COR-L47 (cell line): ENCODE data around the gene EPOP.

Experiments used
- DNase-seq: peaks from one replicate; lab custom pipeline; 2025; lab: John Stamatoyannopoulos, UW

The EPOP gene

DNA sequence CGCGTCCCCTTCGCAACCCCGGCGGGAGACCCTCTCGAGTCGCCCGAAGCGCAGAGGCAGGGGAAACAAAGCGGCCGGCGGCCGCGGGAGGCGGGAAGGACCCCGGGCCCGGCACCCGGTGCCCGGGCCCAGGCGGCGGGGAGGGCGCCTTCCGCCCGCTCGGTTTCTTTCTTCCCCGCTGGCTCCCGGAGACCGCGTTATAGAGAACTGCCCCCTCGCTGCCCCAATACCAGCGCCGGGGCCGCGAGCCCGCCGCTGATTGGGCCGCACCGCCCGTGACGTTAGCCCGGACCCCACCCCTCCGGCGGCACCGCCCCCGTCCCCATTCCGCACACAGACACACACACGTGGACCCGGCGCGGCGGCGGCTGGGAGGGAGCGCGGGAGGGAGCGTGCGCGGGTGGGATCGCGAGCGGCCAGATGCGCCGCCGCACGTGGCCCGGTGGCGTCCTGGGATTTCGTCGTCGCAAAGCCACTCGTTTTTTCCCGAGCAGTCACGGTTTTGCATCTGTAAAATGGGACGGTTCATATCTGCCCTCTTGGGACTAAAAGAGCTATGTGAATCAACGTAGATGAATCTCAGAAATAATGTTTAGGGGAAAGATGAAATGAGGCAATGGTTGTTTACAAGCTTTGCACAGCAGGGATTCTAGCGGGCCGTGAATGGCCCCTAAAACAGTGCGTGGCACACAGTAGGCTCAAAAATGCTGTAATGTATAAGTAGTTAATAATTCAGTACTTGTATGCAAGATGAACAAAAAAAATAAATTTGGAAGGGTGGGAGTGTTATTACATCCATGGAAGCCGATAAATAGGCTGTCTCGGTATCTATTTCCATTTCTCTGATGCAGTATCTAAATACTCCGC, at the start of gene EPOP:
EPOP (minus strand) TSS at position 209 of the 867 bp plus-strand sequence. CDS start 462 bp downstream, outside the sequence.
- DNase-seq, result peak; percentile 87

DNA sequence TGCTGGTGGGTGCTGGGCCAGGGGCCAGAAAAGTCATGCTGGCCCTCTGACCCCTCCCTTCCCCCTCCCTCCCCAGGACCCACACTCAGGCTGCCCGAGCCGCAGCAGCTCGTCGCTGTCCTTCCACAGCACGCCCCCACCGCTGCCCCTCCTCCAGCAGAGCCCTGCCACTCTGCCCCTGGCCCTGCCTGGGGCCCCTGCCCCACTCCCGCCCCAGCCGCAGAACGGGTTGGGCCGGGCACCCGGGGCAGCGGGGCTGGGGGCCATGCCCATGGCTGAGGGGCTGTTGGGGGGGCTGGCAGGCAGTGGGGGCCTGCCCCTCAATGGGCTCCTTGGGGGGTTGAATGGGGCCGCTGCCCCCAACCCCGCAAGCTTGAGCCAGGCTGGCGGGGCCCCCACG, 47.0 kb upstream of the EPOP start:
- no peak for DNase-seq

DNA sequence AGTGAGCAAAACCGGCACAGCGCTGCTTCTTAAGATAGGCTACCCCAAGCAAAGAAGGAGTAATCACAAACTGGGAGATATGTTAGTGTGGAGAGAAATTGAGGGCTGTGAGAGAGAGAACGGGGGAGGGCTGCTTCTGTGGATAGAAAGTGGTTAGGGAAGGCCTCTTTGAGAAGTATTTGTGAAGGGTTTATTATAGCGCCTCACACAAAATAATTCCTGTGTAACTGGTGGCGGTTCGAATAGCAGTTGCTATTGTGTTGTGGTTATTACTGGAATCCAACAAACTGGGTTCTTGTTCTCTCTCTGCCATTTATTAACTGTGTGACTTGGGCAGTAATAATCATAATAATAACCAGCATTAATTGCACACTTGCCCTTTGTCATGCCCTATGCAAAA, 46.2 kb upstream of the EPOP start:
- DNase-seq, result no peak

DNA sequence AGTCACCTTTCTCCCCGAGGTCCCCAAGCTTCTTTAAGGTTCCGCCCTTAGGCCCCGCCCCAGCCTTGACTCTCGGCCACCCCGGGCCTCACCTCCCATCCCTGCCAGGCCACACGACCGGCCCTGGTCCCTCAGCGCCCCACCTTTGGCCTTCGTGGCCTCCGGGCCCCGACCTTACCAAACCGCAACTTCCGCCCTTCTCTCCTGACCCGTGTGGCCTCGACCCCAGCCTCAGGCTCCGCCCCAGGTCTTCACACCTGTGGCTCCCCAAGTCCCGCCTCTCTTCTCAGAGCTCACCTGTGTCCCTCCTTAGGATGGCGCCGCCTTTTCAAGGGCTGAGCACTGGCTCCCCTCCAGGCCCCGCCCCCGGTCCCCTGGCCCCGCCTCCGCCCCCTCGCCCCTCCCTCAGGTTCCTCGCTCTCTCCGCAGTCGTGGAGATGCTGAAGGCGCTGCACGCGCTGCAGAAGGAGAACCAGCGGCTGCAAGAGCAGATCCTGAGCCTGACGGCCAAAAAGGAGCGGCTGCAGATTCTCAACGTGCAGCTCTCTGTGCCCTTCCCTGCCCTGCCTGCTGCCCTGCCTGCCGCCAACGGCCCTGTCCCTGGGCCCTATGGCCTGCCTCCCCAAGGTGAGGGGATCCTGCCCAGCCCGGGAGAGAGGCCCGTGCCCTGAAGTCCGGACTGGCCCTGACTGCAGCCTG, 45.3 kb upstream of the EPOP start:
- no peak for DNase-seq

DNA sequence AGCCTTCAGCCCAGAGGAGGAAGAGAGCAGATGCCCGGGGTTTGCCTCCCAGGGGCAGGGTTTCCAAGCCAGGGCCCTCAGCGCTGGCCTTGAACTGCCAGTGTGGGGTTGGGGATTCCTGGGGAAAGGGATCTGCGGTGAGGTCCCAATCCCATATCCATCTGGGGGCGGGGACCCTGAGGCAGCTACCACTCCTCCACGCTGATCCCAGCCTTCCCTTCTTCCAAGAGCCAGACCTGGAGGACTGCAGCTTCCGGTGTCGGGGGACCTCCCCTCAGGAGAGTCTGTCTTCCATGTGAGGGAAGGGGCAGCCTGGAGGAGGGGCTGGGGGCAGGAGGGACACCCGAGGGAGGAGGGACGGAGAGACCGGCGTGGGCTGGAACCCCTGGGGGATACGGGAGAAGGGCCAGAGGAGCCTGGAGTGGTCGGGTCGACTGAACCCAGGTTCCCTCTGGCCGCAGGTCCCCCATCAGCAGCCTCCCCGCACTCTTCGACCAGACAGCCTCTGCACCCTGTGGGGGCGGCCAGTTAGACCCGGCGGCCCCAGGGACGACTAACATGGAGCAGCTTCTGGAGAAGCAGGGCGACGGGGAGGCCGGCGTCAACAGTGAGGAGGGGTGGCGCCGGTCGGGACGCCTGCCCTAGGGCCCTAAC, 44.7 kb upstream of the EPOP start:
- no peak for DNase-seq

DNA sequence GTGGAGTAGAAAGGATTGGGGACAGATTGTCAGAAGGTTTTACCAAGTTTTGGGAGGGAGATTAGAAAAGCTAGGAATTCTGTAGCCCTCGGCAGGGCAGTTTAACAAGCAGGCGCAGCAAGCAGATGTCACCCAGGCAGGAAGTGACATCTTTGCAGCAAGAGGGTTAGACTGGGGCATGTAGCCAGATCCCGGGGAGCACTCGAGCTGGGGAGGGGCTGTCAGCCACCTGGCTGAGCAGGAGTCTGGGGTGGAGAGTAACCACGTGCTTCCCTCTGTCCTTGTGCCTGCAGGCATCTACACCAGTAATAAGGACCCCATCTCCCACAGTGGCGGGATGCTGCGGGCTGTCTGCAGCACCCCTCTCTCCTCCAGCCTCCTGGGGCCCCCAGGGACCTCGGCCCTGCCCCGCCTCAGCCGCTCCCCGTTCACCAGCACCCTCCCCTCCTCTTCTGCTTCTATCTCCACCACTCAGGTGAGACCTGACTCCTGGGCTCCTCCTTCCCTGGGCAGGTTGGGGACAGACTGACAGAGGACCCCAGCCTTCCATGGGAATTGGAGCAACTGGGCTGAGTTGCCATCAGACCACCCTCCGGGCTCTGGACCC, 42.5 kb upstream of the EPOP start:
- DNase-seq, result no peak

DNA sequence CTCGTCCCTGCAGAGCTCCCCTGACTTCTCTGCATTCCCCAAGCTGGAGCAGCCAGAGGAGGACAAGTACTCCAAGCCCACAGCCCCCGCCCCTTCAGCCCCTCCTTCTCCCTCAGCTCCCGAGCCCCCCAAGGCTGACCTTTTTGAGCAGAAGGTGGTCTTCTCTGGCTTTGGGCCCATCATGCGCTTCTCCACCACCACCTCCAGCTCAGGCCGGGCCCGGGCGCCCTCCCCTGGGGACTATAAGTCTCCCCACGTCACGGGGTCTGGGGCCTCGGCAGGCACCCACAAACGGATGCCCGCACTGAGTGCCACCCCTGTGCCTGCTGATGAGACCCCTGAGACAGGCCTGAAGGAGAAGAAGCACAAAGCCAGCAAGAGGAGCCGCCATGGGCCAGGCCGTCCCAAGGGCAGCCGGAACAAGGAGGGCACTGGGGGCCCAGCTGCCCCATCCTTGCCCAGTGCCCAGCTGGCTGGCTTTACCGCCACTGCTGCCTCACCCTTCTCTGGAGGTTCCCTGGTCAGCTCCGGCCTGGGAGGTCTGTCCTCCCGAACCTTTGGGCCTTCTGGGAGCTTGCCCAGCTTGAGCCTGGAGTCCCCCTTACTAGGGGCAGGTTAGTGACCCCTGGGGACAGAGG, 41.7 kb upstream of the EPOP start:
- DNase-seq, result no peak

DNA sequence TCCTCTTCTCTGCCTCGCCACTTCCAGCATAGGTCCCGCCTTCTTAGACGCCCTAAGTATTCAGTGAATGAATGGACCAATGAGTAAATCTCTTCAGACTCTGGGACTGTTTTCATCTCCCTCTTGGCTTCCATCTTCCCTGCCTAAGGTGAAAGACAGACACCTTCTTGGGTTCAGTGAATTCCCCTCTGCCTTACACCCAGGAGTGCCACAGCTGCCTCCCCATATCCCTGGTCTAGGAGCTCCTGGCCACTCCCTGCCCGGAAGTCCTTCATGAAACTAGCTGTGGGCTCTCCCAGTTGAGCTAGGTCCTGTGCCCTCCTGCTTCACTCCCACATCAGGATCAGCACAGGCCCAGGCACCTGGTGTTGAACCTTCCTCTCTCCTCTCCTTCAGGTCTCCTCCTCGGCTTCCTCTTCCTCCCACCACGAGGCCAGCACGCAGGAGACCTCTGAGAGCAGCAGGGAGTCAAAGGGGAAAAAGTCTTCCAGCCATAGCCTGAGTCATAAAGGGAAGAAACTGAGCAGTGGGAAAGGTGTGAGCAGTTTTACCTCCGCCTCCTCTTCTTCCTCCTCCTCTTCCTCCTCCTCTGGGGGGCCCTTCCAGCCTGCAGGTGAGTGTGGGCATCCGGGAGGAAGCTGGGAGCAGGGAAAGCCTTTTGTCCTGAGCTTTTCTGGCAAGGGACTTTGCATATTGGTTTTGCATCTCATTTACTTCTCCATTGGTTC, 40.6 kb upstream of the EPOP start:
- no peak for DNase-seq

DNA sequence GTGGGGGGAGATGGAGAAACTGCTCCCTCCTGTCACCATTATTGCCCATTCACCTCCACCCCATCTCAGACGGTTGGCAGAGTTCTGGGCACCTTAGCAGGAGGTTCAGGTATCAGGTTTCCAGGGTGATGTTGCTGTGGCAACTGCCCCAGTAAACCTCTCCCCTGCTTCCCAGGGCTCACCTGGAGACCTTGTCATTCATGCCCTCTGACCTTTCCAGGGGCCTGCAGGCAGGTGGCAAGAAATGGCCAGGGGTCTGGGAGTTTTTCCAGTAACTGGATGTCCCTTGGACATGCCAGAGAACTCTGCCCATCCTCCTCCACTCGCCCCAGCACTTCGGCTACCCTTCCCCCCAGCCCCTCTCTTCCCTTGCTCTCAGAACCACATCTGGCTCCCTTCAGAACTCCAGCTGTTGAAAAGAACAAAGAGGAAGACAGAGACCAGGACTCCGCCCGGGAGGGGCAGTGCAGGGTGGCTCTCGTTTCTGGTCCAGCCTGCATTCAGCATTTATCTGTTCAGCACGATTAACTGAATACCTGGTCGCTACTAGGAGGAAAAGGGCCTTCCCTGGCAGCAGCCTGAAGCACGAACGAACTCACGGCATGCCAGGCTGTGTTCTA, 38.8 kb upstream of the EPOP start:
- no peak for DNase-seq

DNA sequence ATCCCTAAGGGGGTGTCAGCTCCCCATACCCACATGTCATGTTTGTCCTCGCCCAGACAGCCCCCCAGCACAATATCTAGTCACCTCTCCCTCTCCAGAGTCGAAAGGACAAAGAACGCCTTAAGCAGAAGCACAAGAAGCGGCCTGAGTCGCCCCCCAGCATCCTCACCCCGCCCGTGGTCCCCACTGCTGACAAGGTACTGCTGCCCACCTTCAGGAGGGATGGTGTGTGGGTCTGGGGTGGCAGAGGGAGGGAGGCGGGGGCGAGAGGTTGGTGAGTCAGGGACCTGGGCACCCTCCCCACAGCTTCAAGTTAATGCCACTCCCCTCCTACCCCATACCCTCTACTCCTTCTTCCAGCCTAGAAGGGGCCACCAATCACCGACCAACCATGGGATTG, 37.8 kb upstream of the EPOP start:
- no peak for DNase-seq

DNA sequence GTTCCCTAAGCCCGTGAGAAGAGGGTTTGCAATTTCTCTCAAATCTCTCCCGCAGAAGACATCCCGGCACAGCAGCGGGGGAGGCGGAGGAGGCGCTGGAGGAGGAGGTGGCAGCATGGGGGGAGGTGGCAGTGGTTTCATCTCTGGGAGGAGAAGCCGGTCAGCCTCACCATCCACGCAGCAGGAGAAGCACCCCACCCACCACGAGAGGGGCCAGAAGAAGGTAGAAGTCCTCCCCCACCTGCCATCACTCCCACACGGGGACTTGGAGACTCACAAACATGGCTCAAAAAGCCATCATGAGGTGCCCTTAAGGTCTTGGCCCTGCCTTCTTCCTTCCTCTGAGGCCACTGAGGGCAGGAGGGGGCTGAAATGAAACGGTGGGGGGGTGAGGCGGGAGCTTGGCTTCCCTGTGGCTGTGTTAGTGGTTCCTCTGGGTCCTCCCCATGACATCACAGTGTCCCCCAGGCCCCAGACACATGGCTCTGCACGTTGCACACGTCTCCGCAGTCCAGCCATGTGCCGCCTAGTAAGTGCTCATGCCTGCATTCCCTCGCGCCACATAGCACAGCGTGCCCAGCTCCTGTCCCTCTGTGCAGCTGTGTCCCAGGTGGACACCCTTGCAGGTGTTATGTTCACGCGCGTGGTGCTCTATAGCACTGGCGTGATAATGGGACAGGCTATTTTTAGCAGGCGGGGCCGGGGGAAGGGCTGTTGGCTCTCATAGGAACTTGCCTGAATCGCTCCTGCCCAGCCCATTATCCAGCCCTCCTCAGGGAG, 37.2 kb upstream of the EPOP start:
- no peak for DNase-seq

DNA sequence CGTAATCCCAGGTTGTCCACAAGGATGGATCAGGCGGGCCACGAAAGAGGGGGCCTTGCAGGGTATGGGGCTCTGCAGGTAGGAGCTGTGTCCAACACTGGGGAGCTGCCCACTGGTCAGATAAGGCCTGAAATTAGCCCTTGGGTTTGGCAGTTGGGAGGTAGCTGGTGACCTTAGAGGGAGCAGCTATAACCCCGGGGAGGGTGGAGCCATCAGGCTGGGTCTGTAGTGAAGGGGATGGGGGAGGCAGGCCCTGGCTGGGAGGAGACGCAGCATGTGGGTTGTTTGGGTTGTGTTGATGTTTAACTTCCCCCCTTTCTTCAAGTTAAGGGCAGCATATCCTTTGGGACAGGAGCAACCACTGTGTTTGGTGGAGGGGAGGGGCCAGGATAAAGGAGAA, 36.2 kb upstream of the EPOP start:
- no peak for DNase-seq

DNA sequence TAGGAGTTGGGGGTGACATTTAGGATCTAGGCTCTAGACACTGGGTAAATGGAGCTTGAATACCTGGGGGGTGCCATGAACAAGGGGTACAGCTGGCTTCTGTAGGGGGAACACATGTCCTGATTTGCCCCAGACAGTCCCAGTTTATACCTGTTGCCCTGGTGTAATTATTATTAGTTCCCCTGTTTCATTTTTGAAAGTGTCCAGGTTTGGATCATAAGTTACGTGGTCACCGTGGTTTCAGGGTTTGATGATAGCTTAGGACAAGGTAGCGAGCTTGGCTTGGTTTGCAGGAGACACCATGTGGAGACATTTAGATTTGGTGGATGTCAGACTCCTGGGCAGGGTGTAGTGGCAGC, 35.8 kb upstream of the EPOP start:
- DNase-seq, result no peak

DNA sequence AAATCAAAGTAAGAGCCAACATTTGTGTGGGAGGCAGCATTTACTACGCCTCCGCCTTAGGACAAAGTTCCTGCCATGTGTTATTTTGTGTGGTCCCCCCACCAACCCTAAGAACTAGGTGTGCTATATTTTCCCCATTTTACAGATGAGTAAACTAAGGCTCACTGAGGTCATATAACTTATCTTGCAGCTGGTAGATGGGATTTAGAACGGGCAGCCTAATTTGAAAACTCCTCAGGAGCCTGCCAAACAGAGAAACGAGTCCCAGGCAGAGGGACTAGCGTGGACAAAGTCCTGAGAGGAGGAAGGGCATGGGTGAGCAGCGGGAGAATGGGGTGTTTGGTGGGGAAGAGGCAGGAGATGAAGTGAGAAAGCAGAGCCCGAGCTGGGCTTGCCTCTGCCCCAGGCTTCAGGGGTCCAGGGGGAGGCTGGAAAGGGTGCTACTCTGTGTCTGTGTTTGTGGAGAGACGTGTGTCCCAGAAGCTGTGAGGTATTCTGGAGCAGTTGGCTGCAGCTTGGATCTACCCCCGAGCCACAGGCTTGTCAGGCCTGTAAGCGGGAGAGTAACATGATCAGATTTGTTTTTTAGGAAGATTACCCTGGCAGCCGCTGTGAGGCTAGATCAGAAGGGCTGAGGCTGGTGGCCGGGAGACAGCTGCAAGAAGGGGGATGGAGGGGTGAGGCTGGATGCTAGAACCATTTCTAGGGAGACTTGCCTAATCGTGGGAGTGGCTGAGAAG, 35.3 kb upstream of the EPOP start:
- no peak for DNase-seq

DNA sequence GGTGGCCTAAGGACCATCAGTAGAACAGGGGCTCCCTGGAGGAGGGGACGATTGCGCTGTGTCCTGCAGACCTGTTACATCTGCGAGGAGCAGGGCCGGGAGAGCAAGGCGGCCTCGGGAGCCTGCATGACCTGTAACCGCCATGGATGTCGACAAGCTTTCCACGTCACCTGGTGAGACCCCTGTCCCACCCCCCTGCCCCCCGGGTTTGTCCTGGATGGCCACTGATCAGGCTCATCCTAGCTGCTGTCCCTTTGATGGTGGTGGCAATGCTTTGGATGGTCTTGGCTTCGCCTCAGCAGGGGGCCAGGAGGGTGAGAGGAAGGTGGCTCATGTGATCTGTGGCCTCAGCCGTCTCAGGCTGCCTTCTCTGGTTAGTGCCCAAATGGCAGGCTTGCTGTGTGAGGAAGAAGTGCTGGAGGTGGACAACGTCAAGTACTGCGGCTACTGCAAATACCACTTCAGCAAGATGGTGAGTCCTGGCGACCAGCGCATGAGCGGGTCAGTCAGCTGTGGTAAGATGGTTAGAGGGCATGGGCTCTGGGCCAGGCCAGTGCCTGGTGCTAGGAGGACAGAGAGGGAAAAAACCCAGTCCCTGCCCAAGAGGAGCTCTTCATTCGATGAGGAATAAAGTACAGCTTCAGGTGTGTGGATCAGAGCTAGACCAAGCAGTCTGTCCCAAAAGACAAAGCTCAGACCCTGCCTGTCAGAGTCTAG, 34.5 kb upstream of the EPOP start:
- DNase-seq, result no peak

DNA sequence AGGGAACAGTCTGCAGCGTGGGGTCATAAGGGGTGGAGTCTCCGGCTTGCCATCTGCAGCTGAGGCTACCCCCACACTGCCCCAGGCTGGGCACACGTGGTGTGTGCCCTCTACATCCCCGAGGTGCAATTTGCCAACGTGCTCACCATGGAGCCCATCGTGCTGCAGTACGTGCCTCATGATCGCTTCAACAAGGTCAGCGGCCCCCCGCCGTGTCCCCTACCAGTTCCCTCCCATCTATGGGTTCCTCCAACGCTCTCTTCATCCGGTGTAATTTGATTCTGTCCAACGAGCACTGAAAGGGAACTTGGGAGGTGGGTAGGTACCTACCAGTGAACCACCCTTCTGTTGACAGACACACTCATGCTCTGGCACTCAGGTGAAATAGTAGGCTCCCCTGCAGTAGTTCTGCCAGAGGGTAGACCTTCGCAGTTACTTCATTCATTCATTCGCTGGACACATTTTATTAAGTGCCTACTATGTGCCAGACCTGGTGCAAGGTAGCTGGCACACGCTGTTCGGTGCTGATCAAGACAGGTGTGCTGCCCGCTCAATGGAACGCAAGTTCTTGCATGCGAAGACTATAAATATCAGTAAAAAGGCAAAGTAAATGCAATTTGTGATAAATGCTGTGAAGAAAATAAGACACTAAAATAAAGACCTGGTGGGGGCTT, 33.1 kb upstream of the EPOP start:
- no peak for DNase-seq

DNA sequence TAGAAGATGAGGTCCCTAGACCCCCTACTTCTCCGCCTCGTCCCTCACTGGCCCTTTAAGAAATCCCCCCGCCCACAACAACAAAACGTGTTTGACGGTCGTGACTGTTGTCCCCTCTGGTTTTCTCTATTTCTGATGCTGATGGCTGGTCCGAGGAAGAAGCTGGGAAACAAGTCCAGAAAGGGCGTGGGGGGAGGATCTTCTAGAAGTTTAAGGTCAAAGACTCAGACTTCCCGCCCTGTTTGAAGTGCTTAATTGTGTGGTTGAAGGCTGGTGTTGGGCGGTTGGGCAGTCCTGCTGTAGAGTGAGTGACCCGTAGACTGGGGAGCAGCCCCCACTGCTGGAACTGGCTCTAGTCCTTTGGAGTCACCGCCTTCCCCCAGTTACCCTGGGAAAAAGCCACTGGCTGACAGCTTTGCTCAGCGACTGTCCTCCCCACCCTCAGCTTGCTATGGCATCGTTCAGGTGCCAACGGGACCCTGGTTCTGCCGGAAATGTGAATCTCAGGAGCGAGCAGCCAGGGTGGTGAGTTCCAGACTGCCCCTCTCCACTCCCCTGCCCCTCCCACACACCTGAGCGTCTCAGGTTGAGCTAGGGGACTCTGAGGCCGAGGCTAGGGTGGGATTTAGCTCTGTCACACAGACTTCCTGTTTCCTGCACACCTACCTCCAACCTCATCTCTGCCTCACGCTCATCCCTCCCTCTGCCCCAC, 31.9 kb upstream of the EPOP start:
- DNase-seq, result no peak
